ENCODE results near the gene TPRKB. TPM values are rescaled to one million over a fixed set of nuclear protein-coding genes. Genes with fewer than 3 reads are reported as not detected.
"Not testable (repeated sequence)": the region's sequence is repeated elsewhere in the genome, so short reads cannot be mapped to it uniquely, and the experiment has no call there.

Gene TPRKB
- total RNA-seq, 6 experiments from 2014 or later = 17.6 to 26.3 (median 22.8) TPM

DNA sequence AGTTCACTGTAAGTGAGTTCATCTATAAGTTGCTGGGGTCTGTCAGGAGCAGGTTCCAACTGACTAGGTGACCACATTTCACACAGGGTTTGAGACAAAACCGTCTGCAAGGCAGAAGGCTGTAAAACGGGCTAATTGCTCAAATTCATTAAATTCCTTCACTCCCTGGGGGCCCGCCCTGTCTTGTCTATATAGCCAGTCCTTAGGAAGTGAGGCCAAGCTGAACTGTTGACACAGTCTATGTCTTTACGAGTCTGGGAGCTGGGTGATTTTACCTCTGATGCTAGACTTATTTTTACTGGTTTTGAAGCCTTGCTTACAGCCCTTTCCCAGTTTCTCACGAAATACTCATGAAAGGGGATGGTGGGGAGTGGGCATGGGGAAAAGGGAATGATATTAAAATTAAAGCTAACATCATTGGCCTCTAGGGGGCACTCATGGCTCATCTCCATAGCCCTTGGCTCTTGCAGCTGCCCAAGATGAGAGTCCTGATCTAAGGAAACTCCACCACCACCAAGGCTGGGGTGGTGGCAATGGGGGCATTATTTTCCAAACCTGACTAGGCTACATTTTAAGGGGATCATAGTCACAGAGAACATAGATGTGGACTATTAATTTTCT lies 57.1 kb downstream of the TPRKB start:
- H3K27me3 Mint-ChIP-seq (ENCODE audit: insufficient read depth); H3K9me3 Mint-ChIP-seq; H3K4me1 Mint-ChIP-seq (ENCODE audit: low read depth); H3K27ac Mint-ChIP-seq; H3K36me3 Mint-ChIP-seq (ENCODE audit: low read depth); H3K4me3 Mint-ChIP-seq: not testable (repeated sequence)
- DNase-seq = peak; percentile 9
- TF ChIP-seq, protein P1, sequence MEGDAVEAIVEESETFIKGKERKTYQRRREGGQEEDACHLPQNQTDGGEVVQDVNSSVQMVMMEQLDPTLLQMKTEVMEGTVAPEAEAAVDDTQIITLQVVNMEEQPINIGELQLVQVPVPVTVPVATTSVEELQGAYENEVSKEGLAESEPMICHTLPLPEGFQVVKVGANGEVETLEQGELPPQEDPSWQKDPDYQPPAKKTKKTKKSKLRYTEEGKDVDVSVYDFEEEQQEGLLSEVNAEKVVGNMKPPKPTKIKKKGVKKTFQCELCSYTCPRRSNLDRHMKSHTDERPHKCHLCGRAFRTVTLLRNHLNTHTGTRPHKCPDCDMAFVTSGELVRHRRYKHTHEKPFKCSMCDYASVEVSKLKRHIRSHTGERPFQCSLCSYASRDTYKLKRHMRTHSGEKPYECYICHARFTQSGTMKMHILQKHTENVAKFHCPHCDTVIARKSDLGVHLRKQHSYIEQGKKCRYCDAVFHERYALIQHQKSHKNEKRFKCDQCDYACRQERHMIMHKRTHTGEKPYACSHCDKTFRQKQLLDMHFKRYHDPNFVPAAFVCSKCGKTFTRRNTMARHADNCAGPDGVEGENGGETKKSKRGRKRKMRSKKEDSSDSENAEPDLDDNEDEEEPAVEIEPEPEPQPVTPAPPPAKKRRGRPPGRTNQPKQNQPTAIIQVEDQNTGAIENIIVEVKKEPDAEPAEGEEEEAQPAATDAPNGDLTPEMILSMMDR (IDR thresholded peaks at IDR 0.05) = peak; percentile 80

Other genes starting within 250 kb of the TPRKB start
- not detected for gene NAT8, start 94.9 kb downstream of the TPRKB start, total RNA-seq (2021; fragmentation: NEBNext Ultra II Directional; extraction: Animal tissue kit (Norgen Biotek cat#: 25700))
- gene DUSP11, start 42.8 kb upstream of the TPRKB start, total RNA-seq (2021; fragmentation: NEBNext Ultra II Directional; extraction: Animal tissue kit (Norgen Biotek cat#: 25700)) = 10 to 100 TPM; 21.6 to 24.2 (median 23.1) TPM
- not detected for gene C2orf78, start 46.8 kb upstream of the TPRKB start, total RNA-seq (2021; fragmentation: NEBNext Ultra II Directional; extraction: Animal tissue kit (Norgen Biotek cat#: 25700))
- 10 to 100 TPM; 31.6 to 37.2 (median 34.5) TPM for gene STAMBP, start 91.6 kb upstream of the TPRKB start, total RNA-seq (2021; fragmentation: NEBNext Ultra II Directional; extraction: Animal tissue kit (Norgen Biotek cat#: 25700))
- 1 to 10 TPM in 4 of 6 experiments, under 1 TPM in 2; 0.17 to 2.3 (median 2.1) TPM for gene ACTG2, start 155.7 kb upstream of the TPRKB start, total RNA-seq (2021; fragmentation: NEBNext Ultra II Directional; extraction: Animal tissue kit (Norgen Biotek cat#: 25700))
- 10 to 100 TPM; 63.2 to 73.3 (median 69.3) TPM for gene DGUOK, start 189.5 kb upstream of the TPRKB start, total RNA-seq (2021; fragmentation: NEBNext Ultra II Directional; extraction: Animal tissue kit (Norgen Biotek cat#: 25700))
- 1 to 10 TPM; 3.2 to 3.7 (median 3.4) TPM for gene TET3, start 247.6 kb upstream of the TPRKB start, total RNA-seq (2021; fragmentation: NEBNext Ultra II Directional; extraction: Animal tissue kit (Norgen Biotek cat#: 25700))

All from HFFc6 (cell line).